Measurements from ENCODE around the gene PALLD. TPM values are rescaled to one million over a fixed set of nuclear protein-coding genes. Genes with fewer than 3 reads are reported as not detected.

PALLD gene
- total RNA-seq, 4 donors from 2014 or later: 1,036 to 2,270 (median 2,202) TPM

- no peaks in the 10 kb centered on the region for H3K9me3 ChIP-seq
- H3K27ac ChIP-seq: peak overlapping the region; percentile 5 to 80 (median 74)
- H3K4me3 ChIP-seq: no peak overlapping the region
- H3K4me1 ChIP-seq: peaks cover 0 to 24% (median 17%) of the 10 kb centered on the region in 3 donors
- H3K27me3 ChIP-seq: no peaks in the 10 kb centered on the region
- H3K36me3 ChIP-seq: no peaks in the 10 kb centered on the region
- no peak for TF ChIP-seq POLR2A (IDR thresholded peaks at IDR 0.05)
- no peak for TF ChIP-seq POLR2AphosphoS5 (IDR thresholded peaks at IDR 0.05)
- no peak for TF ChIP-seq EP300 (IDR thresholded peaks at IDR 0.05)
- TF ChIP-seq CTCF (IDR thresholded peaks at IDR 0.05): no peak
- ATAC-seq: no peak
- WGBS, 2 donors (ENCODE audit: low coverage in 1 of 2): 54 to 73% methylated on average over 3 of the region's 3 CpGs
Observed at GRCh38 chr4:168605411-168605810, 108.6 kb downstream of the PALLD start.

- WGBS, 2 donors (ENCODE audit: low coverage in 1 of 2): 88 to 95% methylated on average over 5 of the region's 5 CpGs
- no peak for ATAC-seq
- no peaks in the 10 kb centered on the region for H3K9me3 ChIP-seq
- H3K36me3 ChIP-seq: no peaks in the 10 kb centered on the region
- no peak overlapping the region for H3K4me3 ChIP-seq
- H3K27me3 ChIP-seq: no peaks in the 10 kb centered on the region
- no peak for TF ChIP-seq POLR2A (IDR thresholded peaks at IDR 0.05)
- no peak for TF ChIP-seq EP300 (IDR thresholded peaks at IDR 0.05)
- no peak for TF ChIP-seq POLR2AphosphoS5 (IDR thresholded peaks at IDR 0.05)
- no peak for TF ChIP-seq CTCF (IDR thresholded peaks at IDR 0.05)
- no peak overlapping the region for H3K27ac ChIP-seq
- H3K4me1 ChIP-seq: peaks cover 0 to 24% (median 17%) of the 10 kb centered on the region in 3 donors
Observed at GRCh38 chr4:168607215-168607614, 110.4 kb downstream of the PALLD start.

GRCh38 chr4:168608771-168609170 is 111.9 kb downstream of the PALLD start:
- no peak for TF ChIP-seq POLR2AphosphoS5 (IDR thresholded peaks at IDR 0.05)
- no peak for TF ChIP-seq POLR2A (IDR thresholded peaks at IDR 0.05)
- TF ChIP-seq CTCF (IDR thresholded peaks at IDR 0.05): no peak
- no peak for TF ChIP-seq EP300 (IDR thresholded peaks at IDR 0.05)
- no peaks in the 10 kb centered on the region for H3K9me3 ChIP-seq
- H3K36me3 ChIP-seq: no peaks in the 10 kb centered on the region
- H3K27ac ChIP-seq: no peak overlapping the region
- peaks cover 0 to 18% (median 17%) of the 10 kb centered on the region in 3 donors for H3K4me1 ChIP-seq
- 79% methylated on average over 4 of the region's 4 CpGs; no CpG with 5 or more reads in 1 of the 2 donors for WGBS, 2 donors (ENCODE audit: low coverage in 1 of 2)
- ATAC-seq: no peak
- no peaks in the 10 kb centered on the region for H3K27me3 ChIP-seq
- H3K4me3 ChIP-seq: no peak overlapping the region

- Histone ChIP-seq H3K27me3 (no peaks in the 10 kb centered on the region), H3K27ac (no peak overlapping the region), H3K4me1 (peaks cover 0 to 12% (median 11%) of the 10 kb centered on the region in 3 donors), H3K9me3 (no peaks in the 10 kb centered on the region), H3K36me3 (no peaks in the 10 kb centered on the region), H3K4me3 (no peak overlapping the region)
- ATAC-seq: no peak
- WGBS, 2 donors (ENCODE audit: low coverage in 1 of 2): 86 to 100% methylated on average over 1 to 3 of the region's 4 CpGs
- TF ChIP-seq CTCF (IDR thresholded peaks at IDR 0.05) (no peak), EP300 (IDR thresholded peaks at IDR 0.05) (no peak), POLR2A (IDR thresholded peaks at IDR 0.05) (no peak), POLR2AphosphoS5 (IDR thresholded peaks at IDR 0.05) (no peak)
Observed at GRCh38 chr4:168609369-168609768, 112.5 kb downstream of the PALLD start.

- Histone ChIP-seq H3K4me1 (peaks cover 0 to 7% (median 0%) of the 10 kb centered on the region in 3 donors), H3K9me3 (no peaks in the 10 kb centered on the region), H3K27me3 (no peaks in the 10 kb centered on the region), H3K4me3 (no peak overlapping the region), H3K27ac (no peak overlapping the region), H3K36me3 (no peaks in the 10 kb centered on the region)
- TF ChIP-seq POLR2AphosphoS5 (IDR thresholded peaks at IDR 0.05) (no peak), CTCF (IDR thresholded peaks at IDR 0.05) (no peak), POLR2A (IDR thresholded peaks at IDR 0.05) (no peak), EP300 (IDR thresholded peaks at IDR 0.05) (no peak)
- WGBS, 2 donors (ENCODE audit: low coverage in 1 of 2): 71 to 73% methylated on average over 3 to 6 of the region's 6 CpGs
- ATAC-seq: no peak
Observed at GRCh38 chr4:168610911-168611530, 114.2 kb downstream of the PALLD start.

Data from gastroesophageal sphincter (tissue), 4 donors.